Lung (tissue), 12 donors: ENCODE measurements around the gene LPAR3. TPM values are rescaled to one million over a fixed set of nuclear protein-coding genes. Genes with fewer than 3 reads are reported as not detected.

Experiments
- ATAC-seq: fragments of 200-7000 bp; cut with Tn5 transposase; one replicate; pipeline ENCODE4 v1.9.1; 2020; ENCODE audit warnings: moderate number of reproducible peaks; ENCODE audit not compliant: insufficient read depth, low FRiP score
- DNase-seq, 3 donors: peaks; one replicate each; pipeline ENCODE4 v3.0.0-alpha.2; 2013 to 2017
- H3K27ac ChIP-seq, 2 donors: one replicate each; pipeline ENCODE4 v1.5.1; 2013; ENCODE audit warnings: mild to moderate bottlenecking in 2 of 2, moderate library complexity in 2 of 2, control low read depth in 1 of 2, inconsistent platforms in 1 of 2, low read depth in 1 of 2, low read length in 1 of 2
- H3K27me3 ChIP-seq, 3 donors: one replicate each; pipeline ENCODE4 v1.5.1; 2013; ENCODE audit warnings: low read length in 2 of 3; ENCODE audit not compliant: control insufficient read depth in 3 of 3, insufficient read depth in 3 of 3
- H3K36me3 ChIP-seq, 4 donors: one replicate each; pipeline ENCODE4 v1.5.1; 2013; ENCODE audit warnings: low read length in 4 of 4, mild to moderate bottlenecking in 1 of 4, moderate library complexity in 1 of 4; ENCODE audit not compliant: control insufficient read depth in 4 of 4, insufficient read depth in 4 of 4
- H3K4me1 ChIP-seq, 5 donors: one replicate each; pipeline ENCODE4 v1.5.1; 2013; ENCODE audit warnings: low read length in 5 of 5, mild to moderate bottlenecking in 2 of 5, moderate library complexity in 1 of 5; ENCODE audit not compliant: control insufficient read depth in 5 of 5, insufficient read depth in 5 of 5
- H3K4me3 ChIP-seq: one replicate; pipeline ENCODE4 v1.5.1; 2013; ENCODE audit warnings: mild to moderate bottlenecking, control low read depth, moderate library complexity
- H3K9ac ChIP-seq, 2 donors: one replicate each; pipeline ENCODE4 v1.5.1; 2013; ENCODE audit warnings: low read length in 2 of 2, control low read depth in 1 of 2; ENCODE audit not compliant: insufficient read depth in 1 of 2
- H3K9me3 ChIP-seq, 4 donors: one replicate each; pipeline ENCODE4 v1.5.1; 2013; ENCODE audit warnings: low read length in 3 of 4, mild to moderate bottlenecking in 1 of 4, moderate library complexity in 1 of 4; ENCODE audit not compliant: control insufficient read depth in 4 of 4, insufficient read depth in 3 of 4
- CTCF ChIP-seq: IDR thresholded peaks from 2 replicates; pipeline ENCODE4 v1.5.1; 2012; ENCODE audit warnings: mild to moderate bottlenecking; ENCODE audit errors: control extremely low read depth, extremely low read depth
- WGBS, 2 donors: extraction: QIAGEN DNeasy Blood & Tissue Kit; methylation state at CpG; one replicate each; pipeline ENCODE4 v1.1.7; 2013; 5-methylcytosine and 5-hydroxymethylcytosine counted together
- polyA plus RNA-seq, 2 donors: library from polyadenylated mRNA; stranded (reverse); fragments of 200-250 nt; gene quantifications; one replicate each; pipeline ENCODE4 v1.2.1, GENCODE V29; 2013
- total RNA-seq, 2 donors: library from RNA; depleted of rRNA in 1 of 2; stranded (reverse); fragments of >200 nt in 1 of 2; gene quantifications; one replicate each; pipeline ENCODE4 v1.2.1, GENCODE V29; 2014 to 2021
- donor health status: control.
- donor health status: control.
- donor health status: Bipolar disorder and iron deficiency.
- donor health status: healthy.
- donor health status: DM: yes; HTN: yes; CAD: no.

The LPAR3 gene
- total and polyA plus RNA-seq, 4 donors: 0.98 to 8.3 (median 5.3) TPM

GRCh38 chr1:84823511-84823910, 69.5 kb downstream of the LPAR3 start:
- no peak for DNase-seq
- no peak for ATAC-seq
- Histone ChIP-seq H3K4me3 (no peak overlapping the region), H3K27ac (no peak overlapping the region), H3K9me3 (no peaks in the 10 kb centered on the region), H3K27me3 (no peaks in the 10 kb centered on the region), H3K4me1 (peaks cover 0 to 17% (median 0%) of the 10 kb centered on the region in 5 donors), H3K36me3 (no peaks in the 10 kb centered on the region), H3K9ac (no peak overlapping the region)
- TF ChIP-seq CTCF: no peak

DNA sequence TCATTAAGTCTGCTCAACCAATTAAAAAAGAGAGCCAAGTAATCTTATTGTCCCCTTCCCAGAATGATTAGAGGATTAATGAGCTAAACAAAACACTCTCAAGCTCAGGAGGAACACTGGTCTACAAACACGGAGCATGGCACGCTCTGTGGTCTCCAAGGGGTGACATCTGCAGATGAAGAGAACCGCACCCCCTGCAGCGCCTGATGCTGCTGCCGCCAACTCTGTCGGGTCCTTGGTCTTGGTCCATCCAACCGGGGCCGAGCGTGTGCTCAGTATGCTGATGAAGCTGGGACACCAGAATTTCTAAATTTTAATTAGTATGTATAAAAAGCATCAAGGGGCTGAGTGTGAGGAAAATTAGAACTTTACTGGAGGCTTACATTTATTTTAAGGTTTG, 82.7 kb downstream of the LPAR3 start:
- Histone ChIP-seq H3K9me3 (no peaks in the 10 kb centered on the region), H3K9ac (no peak overlapping the region), H3K27me3 (no peaks in the 10 kb centered on the region), H3K27ac (no peak overlapping the region), H3K36me3 (no peaks in the 10 kb centered on the region), H3K4me3 (no peak overlapping the region), H3K4me1 (peaks cover 0 to 5% (median 0%) of the 10 kb centered on the region in 5 donors)
- WGBS, 2 donors: 93% methylated on average over 9 of the region's 9 CpGs
- ATAC-seq (no peak), DNase-seq (no peak)
- TF ChIP-seq CTCF: no peak

GRCh38 chr1:84809023-84809422, 84.0 kb downstream of the LPAR3 start:
- Histone ChIP-seq H3K4me1 (peaks cover 0 to 5% (median 0%) of the 10 kb centered on the region in 5 donors), H3K27me3 (no peaks in the 10 kb centered on the region), H3K9me3 (no peaks in the 10 kb centered on the region), H3K9ac (no peak overlapping the region), H3K4me3 (no peak overlapping the region), H3K36me3 (no peaks in the 10 kb centered on the region), H3K27ac (no peak overlapping the region)
- 97% methylated on average over 3 of the region's 3 CpGs for WGBS, 2 donors
- TF ChIP-seq CTCF: no peak
- DNase-seq: no peak
- no peak for ATAC-seq

DNA sequence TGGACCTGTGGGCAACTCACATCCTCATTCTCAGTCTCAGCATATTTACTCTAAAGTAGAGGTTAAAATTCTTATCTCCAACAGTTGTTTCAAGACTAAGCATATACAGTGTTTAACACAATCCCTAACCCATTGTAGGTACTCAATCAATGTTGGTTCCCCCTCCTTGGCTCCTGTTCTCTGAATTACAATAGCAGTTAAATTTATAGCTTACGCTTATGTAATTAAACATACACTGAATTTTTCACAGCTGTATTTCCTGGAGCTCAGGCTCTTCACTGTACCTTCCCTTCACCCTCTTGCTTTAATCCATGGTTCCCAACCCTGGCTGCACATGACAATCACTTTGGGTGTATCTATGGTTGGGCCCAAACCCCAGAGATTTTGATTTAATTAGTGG, 89.4 kb downstream of the LPAR3 start:
- no peak overlapping the region for H3K4me3 ChIP-seq
- no peak for DNase-seq
- TF ChIP-seq CTCF: no peak
- ATAC-seq: no peak
- H3K27me3 ChIP-seq: no peaks in the 10 kb centered on the region
- no peak overlapping the region for H3K27ac ChIP-seq
- no peaks in the 10 kb centered on the region for H3K9me3 ChIP-seq
- H3K4me1 ChIP-seq: peaks cover 0 to 2% (median 0%) of the 10 kb centered on the region in 5 donors
- H3K36me3 ChIP-seq: no peaks in the 10 kb centered on the region
- no peak overlapping the region for H3K9ac ChIP-seq
- 88 to 100% methylated on average over 1 of the region's 1 CpG for WGBS, 2 donors
